Caco-2 (cell line): ENCODE measurements around the gene PPP1R7. TPM values are rescaled to one million over a fixed set of nuclear protein-coding genes. Genes with fewer than 3 reads are reported as not detected.

Experiments
- BruUV-seq: library from RNA; stranded (reverse); fragments of 400-500 nt; replicated peaks from 2 replicates; lab custom pipeline; 2021; lab: Mats Ljungman, UMichigan
- CTCF ChIA-PET: fragments of 300-600 bp; sonication (Branson Sonifier 250); formaldehyde crosslinking; loops from one replicate; lab custom pipeline; 2022; ENCODE audit warnings: antibody characterized with exemption; lab: Charles Lee
- POLR2A ChIA-PET: fragments of 300-600 bp; sonication (Branson Sonifier 250); formaldehyde crosslinking; loops from one replicate; lab custom pipeline; 2022; ENCODE audit warnings: antibody characterized with exemption; lab: Charles Lee
- DNase-seq, 2 experiments: peaks; one replicate each; pipeline versions ENCODE4 v3.0.0 to v3.0.0-alpha.2; 2020 to 2022
- H3K27me3 ChIP-seq: replicated peaks from 2 replicates; pipeline ENCODE4 v1.6.0; 2011; ENCODE audit warnings: low read length; ENCODE audit not compliant: control insufficient read depth, insufficient read depth
- H3K36me3 ChIP-seq: 2 replicates; pipeline ENCODE4 v1.5.1; 2011; ENCODE audit warnings: low read length; ENCODE audit not compliant: control insufficient read depth, insufficient read depth
- H3K4me1 ChIP-seq: fragments of 250-450 bp; sonication (Bioruptor Pico); 2 replicates; pipeline ENCODE4 v1.5.1; 2020; ENCODE audit warnings: mild to moderate bottlenecking
- H3K4me3 ChIP-seq: 2 replicates; pipeline ENCODE4 v1.5.1; 2011; ENCODE audit warnings: low read depth, mild to moderate bottlenecking, control low read depth, low read length
- H3K9me3 ChIP-seq: fragments of 250-450 bp; sonication (Bioruptor Pico); 2 replicates; pipeline ENCODE4 v1.5.1; 2020; ENCODE audit warnings: mild to moderate bottlenecking, moderate library complexity
- H3K27ac Mint-ChIP-seq: one replicate; pipeline ENCODE4 v1.8.0; 2022; ENCODE audit warnings: mixed read lengths; ENCODE audit not compliant: unreplicated experiment
- H3K27me3 Mint-ChIP-seq: one replicate; pipeline ENCODE4 v1.8.0; 2022; ENCODE audit warnings: mixed read lengths; ENCODE audit not compliant: insufficient read depth, unreplicated experiment
- H3K36me3 Mint-ChIP-seq: one replicate; pipeline ENCODE4 v1.8.0; 2022; ENCODE audit warnings: mild to moderate bottlenecking, mixed read lengths; ENCODE audit not compliant: insufficient read depth, unreplicated experiment
- H3K4me1 Mint-ChIP-seq: one replicate; pipeline ENCODE4 v1.8.0; 2022; ENCODE audit warnings: low read depth, mixed read lengths; ENCODE audit not compliant: unreplicated experiment
- H3K4me3 Mint-ChIP-seq: one replicate; pipeline ENCODE4 v1.8.0; 2022; ENCODE audit warnings: mild to moderate bottlenecking, moderate library complexity, mixed read lengths; ENCODE audit not compliant: unreplicated experiment
- H3K9me3 Mint-ChIP-seq: one replicate; pipeline ENCODE4 v1.8.0; 2022; ENCODE audit warnings: mixed read lengths; ENCODE audit not compliant: unreplicated experiment
- CTCF ChIP-seq, 2 experiments: fragments of 200-600 bp in 1 of 2; IDR thresholded peaks; 1 replicate in 1 of 2; 2 replicates in 1 of 2; pipeline versions ENCODE4 v1.5.1 to v1.8.0; 2011 to 2022; ENCODE audit warnings: antibody characterized with exemption in 1 of 2, control low read depth in 1 of 2, inconsistent platforms in 1 of 2, low read depth in 1 of 2, low read length in 1 of 2, mild to moderate bottlenecking in 1 of 2, moderate library complexity in 1 of 2; ENCODE audit not compliant: insufficient read depth in 1 of 2, severe bottlenecking in 1 of 2, unreplicated experiment in 1 of 2
- intact Hi-C: fragments of 100-400 bp; cut with micrococcal nuclease; formaldehyde crosslinking; loops from one replicate; pipeline ENCODE4 v1.10.0; 2022; ENCODE audit not compliant: unreplicated experiment
- total RNA-seq: library from RNA; stranded (reverse); gene quantifications from 2 replicates; pipeline ENCODE4 v1.2.3, GENCODE V29; 2022

Gene PPP1R7
- total RNA-seq, 1 experiment from 2014 or later: 32.5 TPM

- TF ChIP-seq CTCF (IDR thresholded peaks at IDR 0.05; ENCODE audit: insufficient read depth in 1 of 2, low read depth in 1 of 2, low read length in 1 of 2, severe bottlenecking in 1 of 2, unreplicated experiment in 1 of 2): no peak
- Histone ChIP-seq H3K4me1 (no peaks in the 10 kb centered on the region), H3K27me3 (no peaks in the 10 kb centered on the region), H3K9me3 (no peaks in the 10 kb centered on the region), H3K36me3 (no peaks in the 10 kb centered on the region), H3K4me3 (no peak overlapping the region)
- DNase-seq: no peak
- H3K36me3 Mint-ChIP-seq: no peaks in the 10 kb centered on the region
- H3K4me1 Mint-ChIP-seq: peaks cover under 1% of the 10 kb centered on the region
- intact Hi-C loops: no loop called here
- CTCF ChIA-PET: no interaction called here
- no TSS peak for BruUV-seq
- no peak overlapping the region for H3K4me3 Mint-ChIP-seq
- no peak overlapping the region for H3K27ac Mint-ChIP-seq
- POLR2A ChIA-PET: no interaction called here
- no peaks in the 10 kb centered on the region for H3K9me3 Mint-ChIP-seq
- no peaks in the 10 kb centered on the region for H3K27me3 Mint-ChIP-seq
Observed at GRCh38 chr2:241214209-241214608, 63.9 kb downstream of the PPP1R7 start.

GRCh38 chr2:241214766-241215165, 64.5 kb downstream of the PPP1R7 start:
- no peaks in the 10 kb centered on the region for H3K27me3 ChIP-seq
- Mint-ChIP-seq H3K36me3 (no peaks in the 10 kb centered on the region), H3K9me3 (no peaks in the 10 kb centered on the region), H3K4me1 (peaks cover 7% of the 10 kb centered on the region), H3K27ac (no peak overlapping the region), H3K4me3 (no peak overlapping the region), H3K27me3 (no peaks in the 10 kb centered on the region)
- no peak for TF ChIP-seq CTCF (IDR thresholded peaks at IDR 0.05; ENCODE audit: insufficient read depth in 1 of 2, low read depth in 1 of 2, low read length in 1 of 2, severe bottlenecking in 1 of 2, unreplicated experiment in 1 of 2)
- H3K36me3 ChIP-seq: no peaks in the 10 kb centered on the region
- CTCF ChIA-PET: no interaction called here
- intact Hi-C loops: loop anchor here (5.0 kb wide), 1 partner anchor 67 kb away; the partner anchor contains the start of gene PASK
- POLR2A ChIA-PET: no interaction called here
- H3K4me1 ChIP-seq: no peaks in the 10 kb centered on the region
- BruUV-seq: no TSS peak
- DNase-seq: no peak
- H3K9me3 ChIP-seq: no peaks in the 10 kb centered on the region
- H3K4me3 ChIP-seq: no peak overlapping the region

- H3K4me3 ChIP-seq: no peak overlapping the region
- DNase-seq: no peak
- H3K36me3 Mint-ChIP-seq: no peaks in the 10 kb centered on the region
- intact Hi-C loops: loop anchor here (5.0 kb wide), 1 partner anchor 68 kb away; the partner anchor contains the start of gene PASK
- no peak for TF ChIP-seq CTCF (IDR thresholded peaks at IDR 0.05; ENCODE audit: insufficient read depth in 1 of 2, low read depth in 1 of 2, low read length in 1 of 2, severe bottlenecking in 1 of 2, unreplicated experiment in 1 of 2)
- H3K27ac Mint-ChIP-seq: no peak overlapping the region
- no peaks in the 10 kb centered on the region for H3K4me1 ChIP-seq
- CTCF ChIA-PET: no interaction called here
- H3K9me3 ChIP-seq: no peaks in the 10 kb centered on the region
- BruUV-seq: no TSS peak
- H3K36me3 ChIP-seq: no peaks in the 10 kb centered on the region
- H3K9me3 Mint-ChIP-seq: no peaks in the 10 kb centered on the region
- H3K4me1 Mint-ChIP-seq: peaks cover 10% of the 10 kb centered on the region
- H3K27me3 ChIP-seq: no peaks in the 10 kb centered on the region
- POLR2A ChIA-PET: no interaction called here
- H3K27me3 Mint-ChIP-seq: no peaks in the 10 kb centered on the region
- H3K4me3 Mint-ChIP-seq: no peak overlapping the region
Observed at GRCh38 chr2:241215421-241215820, 65.2 kb downstream of the PPP1R7 start.
